Ishikawa (cell line): ENCODE data around the gene CES3.

Source experiments
- EGR1 ChIP-seq: IDR thresholded peaks from 2 replicates; pipeline ENCODE4 v1.6.1; 2012
- EP300 ChIP-seq: IDR thresholded peaks from 2 replicates; pipeline ENCODE4 v1.6.1; 2012; ENCODE audit warnings: borderline replicate concordance
- FOXM1 ChIP-seq: IDR thresholded peaks from 2 replicates; pipeline ENCODE4 v1.6.1; 2012; ENCODE audit warnings: low read depth, borderline replicate concordance
- MAX ChIP-seq: IDR thresholded peaks from 2 replicates; pipeline ENCODE4 v1.6.1; 2012
- REST ChIP-seq: IDR thresholded peaks from 2 replicates; pipeline ENCODE4 v1.6.1; 2012; ENCODE audit warnings: low read depth, mild to moderate bottlenecking
- TAF1 ChIP-seq: IDR thresholded peaks from 2 replicates; pipeline ENCODE4 v1.6.1; 2012; ENCODE audit warnings: low read depth, mild to moderate bottlenecking
- TCF12 ChIP-seq: IDR thresholded peaks from 2 replicates; pipeline ENCODE4 v1.6.1; 2012; ENCODE audit warnings: low read depth
- TEAD4 ChIP-seq: IDR thresholded peaks from 2 replicates; pipeline ENCODE4 v1.6.1; 2012
- YY1 ChIP-seq: IDR thresholded peaks from 2 replicates; pipeline ENCODE4 v1.6.1; 2012; ENCODE audit warnings: low read depth
- ZBTB7A ChIP-seq: IDR thresholded peaks from 2 replicates; pipeline ENCODE4 v1.6.1; 2012; ENCODE audit warnings: low read depth

GRCh38 chr16:66986559-66986958 is 25.5 kb downstream of the CES3 start:
- no peak for TF ChIP-seq FOXM1
- no peak for TF ChIP-seq ZBTB7A
- no peak for TF ChIP-seq REST
- no peak for TF ChIP-seq MAX
- no peak for TF ChIP-seq TEAD4
- TF ChIP-seq YY1 = no peak
- no peak for TF ChIP-seq TAF1
- no peak for TF ChIP-seq EP300
- no peak for TF ChIP-seq EGR1
- TF ChIP-seq TCF12 = no peak
